HG03457 (cell line): ENCODE data around the gene TRPM3.

Experiments used
- ATAC-seq: cut with Tn5 transposase; IDR thresholded peaks from one replicate; pipeline ENCODE4 v1.9.1; 2021; ENCODE audit warnings: moderate number of reproducible peaks; ENCODE audit not compliant: unreplicated experiment

Gene TRPM3

DNA sequence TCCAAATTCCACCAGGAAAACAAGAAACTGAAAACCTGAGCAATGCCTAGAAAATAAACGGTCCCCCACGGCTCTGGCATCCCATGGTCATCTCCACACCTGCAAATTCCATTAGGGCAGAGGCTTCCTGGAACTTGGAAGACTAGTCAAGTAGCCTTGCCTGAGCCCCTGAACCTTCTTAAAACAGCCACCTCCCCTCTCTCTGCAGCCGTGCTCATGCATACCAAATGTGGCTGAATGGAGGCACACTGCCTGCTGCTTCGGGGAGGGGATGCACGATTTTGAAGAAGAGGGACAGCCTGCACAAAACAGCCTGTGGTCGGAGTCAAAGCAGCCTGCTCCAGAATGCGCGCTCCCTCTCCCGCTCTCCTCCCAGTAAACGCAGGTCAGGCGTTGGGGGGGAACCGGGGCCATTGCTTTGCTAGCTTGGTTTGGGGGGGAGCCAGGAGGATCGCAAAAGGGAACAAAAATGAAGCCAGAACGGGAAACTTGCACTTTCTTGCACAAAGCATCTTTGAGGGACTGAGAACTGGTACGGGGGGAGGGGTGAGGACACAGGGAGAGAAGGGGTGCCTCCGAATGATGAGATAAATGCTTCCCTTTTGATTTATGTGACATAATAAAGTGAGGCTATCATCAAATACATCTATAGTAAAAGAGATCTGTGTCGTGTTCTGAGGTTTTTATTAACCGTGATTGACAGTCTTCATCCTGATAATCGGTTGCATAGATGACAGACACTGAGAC lies at the start of gene TRPM3:
Gene TRPM3, minus strand, starts transcription at position 347 of the 747 bp plus-strand sequence. Its CDS starts 267 bp downstream, at position 80.
- ATAC-seq = no peak

GRCh38 chr9:71168418-71168817 lies 47.0 kb upstream of the TRPM3 start:
- ATAC-seq = no peak

GRCh38 chr9:71162126-71162525 lies 40.7 kb upstream of the TRPM3 start:
- no peak for ATAC-seq

DNA sequence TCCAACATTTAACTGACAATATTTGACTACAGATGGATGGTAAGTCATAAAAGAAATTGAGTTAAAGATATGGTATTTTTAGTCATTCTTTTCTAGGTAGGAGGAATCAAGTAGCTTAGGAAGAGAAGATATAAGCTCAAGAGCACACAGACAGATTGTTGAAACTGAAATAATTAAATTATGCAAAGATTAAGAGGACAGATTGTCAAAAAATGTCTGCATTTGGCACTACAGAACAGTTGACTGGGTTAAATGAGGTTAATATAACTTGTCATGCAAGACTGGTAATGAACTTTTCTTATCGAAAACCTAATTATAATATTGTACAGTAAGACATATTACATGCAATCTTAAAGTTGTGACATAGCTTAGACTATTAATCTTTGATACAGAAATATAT lies 36.3 kb upstream of the TRPM3 start:
- no peak for ATAC-seq

GRCh38 chr9:71147368-71147767 lies 25.9 kb upstream of the TRPM3 start:
- no peak for ATAC-seq

DNA sequence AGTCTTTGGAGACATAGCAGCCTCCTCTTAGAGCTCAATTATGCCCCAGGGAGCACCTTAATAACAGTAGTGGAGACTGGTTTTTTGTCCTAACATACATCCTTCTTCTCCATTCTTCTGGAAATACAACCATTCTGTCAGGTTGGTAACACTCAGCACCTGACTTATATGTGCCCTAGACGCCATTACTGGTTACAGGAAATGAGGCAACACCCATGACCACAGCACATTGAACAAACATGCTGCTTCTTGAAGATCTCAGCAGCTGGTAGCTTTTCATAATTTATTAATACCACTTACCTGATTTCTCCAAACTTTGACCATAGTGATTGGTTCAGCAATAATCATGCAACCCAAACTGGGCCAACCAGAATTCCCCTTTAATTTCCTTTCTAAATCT lies 25.1 kb upstream of the TRPM3 start:
- no peak for ATAC-seq

- ATAC-seq = no peak
These were observed 23.8 kb upstream of the TRPM3 start for GRCh38 chr9:71145179-71145578.

DNA sequence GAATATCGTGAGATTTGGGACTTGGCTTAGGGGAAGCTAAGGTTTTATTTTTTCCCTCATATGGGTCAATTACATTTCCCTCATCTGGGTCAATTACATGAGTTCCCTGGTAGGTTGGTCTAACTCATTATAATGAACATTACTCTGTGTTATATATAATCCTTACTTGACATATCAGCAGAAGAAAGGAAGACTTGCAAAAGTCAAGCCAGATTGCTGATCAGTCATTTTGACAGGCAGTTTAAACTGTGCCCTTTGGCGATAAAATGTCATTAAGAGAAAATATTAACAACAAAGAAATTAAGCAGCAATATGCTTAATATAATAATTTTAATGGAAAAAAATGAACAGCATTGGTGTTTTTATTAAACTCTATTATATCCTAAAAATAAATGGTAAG lies 23.1 kb upstream of the TRPM3 start:
- ATAC-seq = no peak

DNA sequence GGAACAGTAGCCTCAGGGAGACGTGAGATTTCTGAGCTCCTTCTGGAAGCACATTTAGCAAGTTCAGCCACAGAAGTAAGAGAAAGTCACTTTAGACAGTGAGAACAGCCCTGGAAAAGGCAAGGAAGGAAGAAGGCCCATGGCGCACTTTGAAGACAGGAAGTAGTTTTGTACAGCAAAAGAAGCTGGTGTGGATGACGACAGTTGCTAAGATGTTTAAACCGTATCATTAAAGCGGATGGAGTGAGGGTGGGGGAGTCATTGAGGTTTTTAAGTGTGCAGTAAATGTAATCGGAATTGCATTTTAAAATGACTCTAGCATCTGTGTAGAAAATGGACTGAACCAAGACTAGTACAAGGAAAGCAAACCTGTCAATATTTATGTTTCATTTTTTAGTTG lies 15.3 kb upstream of the TRPM3 start:
- no peak for ATAC-seq

DNA sequence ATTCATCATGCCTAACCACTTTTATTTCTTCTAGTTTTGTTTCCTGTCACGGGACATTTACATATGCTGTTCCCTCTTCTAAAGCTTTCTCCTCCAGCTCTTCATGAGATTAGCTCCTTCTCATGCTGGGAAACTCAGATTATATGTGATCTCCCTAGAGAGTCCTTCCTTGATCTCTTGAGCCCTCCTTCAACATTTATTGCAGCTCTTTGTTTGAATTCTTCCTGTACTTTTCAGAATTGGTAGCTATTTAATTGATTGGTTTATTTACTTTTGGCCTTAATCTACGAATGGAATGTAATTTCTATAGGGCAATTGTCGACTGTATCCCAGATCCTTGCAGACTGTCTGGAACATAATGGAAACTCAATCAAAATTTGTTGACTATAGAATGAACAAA lies 9.7 kb upstream of the TRPM3 start:
- no peak for ATAC-seq

GRCh38 chr9:71130521-71130920 lies 9.1 kb upstream of the TRPM3 start:
- ATAC-seq = no peak

DNA sequence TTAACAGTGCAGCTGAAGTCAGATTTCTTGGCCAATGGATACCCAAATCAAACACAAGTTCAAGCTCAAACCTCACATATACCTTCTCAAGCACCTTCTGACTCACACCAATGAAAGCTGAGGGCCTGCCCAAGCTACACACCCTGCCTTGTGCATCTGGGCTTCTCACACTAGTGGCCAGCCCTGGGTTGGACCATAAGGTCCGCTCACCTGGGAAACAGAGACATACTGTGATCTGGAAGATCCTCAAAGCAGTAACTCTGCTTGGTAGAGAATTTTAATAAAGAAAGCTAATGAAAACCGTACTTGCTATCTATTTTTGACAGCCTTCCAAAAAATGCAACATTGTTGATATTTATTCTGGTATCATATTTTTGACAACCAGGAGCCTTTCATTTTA lies 7.4 kb upstream of the TRPM3 start:
- no peak for ATAC-seq

GRCh38 chr9:71127301-71127700 lies 5.9 kb upstream of the TRPM3 start:
- ATAC-seq = no peak

GRCh38 chr9:71122421-71122820 lies 1.0 kb upstream of the TRPM3 start:
- no peak for ATAC-seq

DNA sequence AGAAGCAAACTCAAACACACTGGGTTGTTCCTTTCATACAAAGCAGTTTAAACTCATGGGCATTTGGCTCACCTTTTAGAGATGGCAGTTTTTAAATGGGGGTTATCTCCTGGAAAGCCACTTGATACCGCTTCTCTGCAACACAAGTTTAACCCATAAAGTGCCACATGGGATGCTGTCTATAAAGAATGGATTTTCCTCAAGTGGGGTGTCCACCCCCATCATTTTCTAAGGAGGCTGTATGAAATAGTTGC lies 528 bp upstream of the TRPM3 start:
- no peak for ATAC-seq

DNA sequence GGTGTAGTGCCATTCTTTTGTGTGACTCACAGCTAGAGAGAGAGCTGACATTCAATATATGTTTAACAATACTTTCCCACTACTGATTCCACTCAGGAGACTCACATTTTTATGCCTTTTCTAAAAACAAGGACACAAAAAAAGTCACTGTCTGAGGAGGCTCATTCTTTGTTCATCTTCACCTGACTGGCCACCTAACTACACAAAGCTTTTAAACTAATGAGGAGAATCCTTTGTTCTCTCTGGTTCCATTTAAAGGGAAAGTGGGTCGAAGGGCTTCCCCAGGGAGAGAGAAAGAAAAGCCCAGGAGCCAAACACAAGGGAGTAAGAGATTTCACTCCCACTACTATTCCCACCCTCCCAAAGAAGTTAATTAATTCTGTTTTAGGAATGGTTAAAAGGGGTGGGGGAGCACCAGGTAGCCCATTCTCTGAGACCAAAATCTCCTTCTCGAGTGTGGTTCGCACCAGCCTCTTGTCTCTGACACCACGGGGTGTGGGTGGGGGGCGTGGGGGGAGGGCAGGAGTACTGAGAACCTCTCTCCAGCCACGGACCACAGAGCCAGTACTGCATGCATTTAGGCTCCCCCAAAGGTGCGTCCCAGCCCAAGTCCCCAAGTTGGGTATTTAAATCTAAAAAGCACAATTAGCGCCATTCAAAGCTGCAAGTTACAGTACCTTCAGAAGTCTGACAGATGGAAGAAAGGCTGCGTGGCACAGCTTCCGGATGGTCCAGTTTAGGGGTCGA lies 747 bp downstream of the TRPM3 start:
- ATAC-seq = no peak

DNA sequence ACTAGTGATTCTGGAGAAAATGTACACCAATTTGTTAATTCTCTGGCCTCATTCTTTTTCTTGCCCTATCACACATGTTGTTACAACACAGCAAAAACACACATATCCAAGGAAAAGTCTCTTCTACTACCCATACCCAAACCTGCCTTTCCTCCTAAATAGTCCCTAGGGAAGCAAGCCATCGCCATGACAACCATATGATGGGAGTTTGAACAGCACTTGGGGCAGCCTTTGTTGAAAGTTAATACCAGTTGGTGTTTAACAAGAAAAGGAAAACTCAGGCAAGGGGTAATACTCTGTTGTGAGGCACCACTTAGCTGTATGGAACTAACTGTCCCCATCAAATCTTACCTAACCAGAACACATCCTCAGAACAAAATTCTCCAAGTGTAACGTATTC lies 1.7 kb downstream of the TRPM3 start:
- no peak for ATAC-seq

GRCh38 chr9:71118324-71118723 lies 3.1 kb downstream of the TRPM3 start:
- no peak for ATAC-seq

- ATAC-seq = no peak
These were observed 5.9 kb downstream of the TRPM3 start for GRCh38 chr9:71115448-71115975.

GRCh38 chr9:71112866-71113265 lies 8.6 kb downstream of the TRPM3 start:
- ATAC-seq = no peak

GRCh38 chr9:71108937-71109336 lies 12.5 kb downstream of the TRPM3 start:
- no peak for ATAC-seq

- ATAC-seq = no peak
These were observed 14.4 kb downstream of the TRPM3 start for GRCh38 chr9:71106992-71107391.

GRCh38 chr9:71105192-71105591 lies 16.2 kb downstream of the TRPM3 start:
- no peak for ATAC-seq
